Skin of body (tissue), 1 donor: ENCODE data around the gene GKN2. TPM values are rescaled to one million over a fixed set of nuclear protein-coding genes. Genes with fewer than 3 reads are reported as not detected.

Experiments used
- total RNA-seq: library from RNA; depleted of rRNA; stranded (reverse); fragments of >200 nt; gene quantifications from one replicate; pipeline ENCODE4 v1.2.3, GENCODE V29; 2014

The GKN2 gene
- total RNA-seq, 1 donor from 2014 or later: not detected

Other genes with a start within 250 kb of the GKN2 start
- 5.8 TPM for gene ARHGAP25, start 218.1 kb downstream of the GKN2 start, total RNA-seq
- not detected for gene BMP10, start 81.5 kb downstream of the GKN2 start, total RNA-seq
- not detected for gene GKN1, start 21.7 kb upstream of the GKN2 start, total RNA-seq
- gene ANTXR1, start 60.3 kb upstream of the GKN2 start, total RNA-seq: 110 TPM